ENCODE data around the gene EPB41L5.

Gene EPB41L5

GRCh38 chr2:120224256-120224655, 211.4 kb downstream of the EPB41L5 start:
- in situ Hi-C loops (cut with HindIII; ENCODE audit: low sequenced_read_pairs): no loop called here

- in situ Hi-C loops (cut with HindIII; ENCODE audit: low sequenced_read_pairs): no loop called here
Observed at GRCh38 chr2:120224735-120225548, 212.1 kb downstream of the EPB41L5 start.

DNA sequence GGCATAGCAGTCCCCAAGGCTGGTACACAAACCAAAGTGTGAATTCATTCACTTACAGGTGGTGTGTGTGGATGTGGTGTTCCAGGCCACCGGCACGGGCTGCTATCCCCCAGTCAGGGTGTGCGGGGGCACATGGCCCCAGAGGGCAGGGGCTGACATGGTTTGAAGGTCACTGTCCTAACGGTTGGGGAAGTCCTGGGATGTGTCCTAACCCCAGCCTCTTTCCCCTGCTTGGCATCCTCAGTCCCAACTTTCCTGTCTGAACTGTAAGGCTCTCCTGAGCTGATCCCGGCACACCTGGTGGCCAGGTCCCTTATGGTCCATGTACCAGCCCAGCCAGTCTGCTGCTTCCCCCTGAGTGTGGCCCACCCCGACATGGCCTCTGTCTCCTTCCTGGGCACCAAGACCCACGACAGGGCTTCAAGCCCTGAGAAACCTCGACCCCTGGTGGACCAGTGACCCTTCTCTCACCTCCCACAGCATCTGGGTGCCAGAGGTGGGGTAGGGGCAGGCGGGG, 212.7 kb downstream of the EPB41L5 start:
- in situ Hi-C loops (cut with HindIII; ENCODE audit: low sequenced_read_pairs): no loop called here

GRCh38 chr2:120226316-120226715, 213.4 kb downstream of the EPB41L5 start:
- in situ Hi-C loops (cut with HindIII; ENCODE audit: low sequenced_read_pairs): no loop called here

DNA sequence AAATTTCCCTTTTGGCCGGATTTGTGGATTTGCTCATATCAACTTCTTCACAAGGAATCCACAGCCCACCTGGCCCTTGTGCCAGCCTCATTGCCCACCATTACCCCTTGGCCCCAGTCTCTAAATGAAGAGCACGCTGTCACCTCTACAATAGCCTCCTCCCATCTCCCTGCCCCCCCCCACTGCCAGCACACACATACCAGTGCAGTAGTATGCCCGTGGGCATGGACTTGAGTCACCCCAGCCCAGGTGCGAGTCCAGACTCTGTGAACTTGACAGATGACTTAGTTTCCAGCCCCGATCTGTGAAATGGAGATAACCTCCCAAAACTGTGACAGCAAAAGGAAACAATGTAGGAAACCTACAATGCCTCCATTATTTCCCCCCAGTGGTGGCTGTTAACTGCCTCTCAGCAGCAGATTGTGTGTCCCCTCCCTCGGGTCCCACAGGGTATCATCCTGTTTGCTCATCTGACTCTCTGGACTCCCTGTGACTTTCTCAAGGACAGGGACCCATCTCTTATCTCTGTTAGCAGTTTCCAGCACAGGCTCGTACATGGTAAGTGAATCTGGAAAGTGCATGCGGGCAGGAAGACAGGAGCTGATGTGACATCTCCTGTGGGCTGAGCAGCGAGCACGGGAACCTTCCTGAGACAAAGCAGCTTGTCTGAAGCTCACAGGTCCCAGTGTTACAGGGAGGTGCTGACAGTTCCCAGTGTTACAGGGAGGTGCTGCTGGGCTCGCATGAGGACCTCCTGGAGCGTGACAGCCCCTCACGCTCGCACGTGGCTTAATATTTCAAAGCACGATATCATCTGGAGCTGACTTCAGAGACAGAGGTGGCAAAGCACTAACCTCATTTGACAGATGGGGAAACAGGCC, 214.5 kb downstream of the EPB41L5 start:
- in situ Hi-C loops (cut with HindIII; ENCODE audit: low sequenced_read_pairs): no loop called here

DNA sequence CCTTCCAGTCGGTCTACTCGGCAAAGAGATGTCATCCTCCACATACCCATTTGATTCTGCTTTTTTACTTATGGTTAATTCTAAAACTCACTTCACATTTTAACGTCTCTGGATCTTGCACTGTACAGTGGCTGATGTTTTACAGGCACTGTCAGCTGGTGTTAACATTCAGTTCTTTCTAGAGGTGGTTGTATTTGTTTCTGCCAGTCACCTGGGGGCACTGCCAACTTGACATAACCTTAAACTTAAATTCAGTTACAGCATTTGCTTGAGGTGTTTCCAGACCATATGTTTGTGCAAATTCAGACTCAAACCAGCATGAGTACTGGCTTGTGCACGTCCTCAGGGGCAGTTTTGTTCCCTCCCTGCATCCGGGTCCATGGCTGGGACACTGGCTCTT, 215.6 kb downstream of the EPB41L5 start:
- in situ Hi-C loops (cut with HindIII; ENCODE audit: low sequenced_read_pairs): no loop called here

All from DLD1 (cell line).